ENCODE data around the gene TBX19. TPM values are rescaled to one million over a fixed set of nuclear protein-coding genes. Genes with fewer than 3 reads are reported as not detected.

TBX19 gene
- total and polyA plus RNA-seq, 4 donors, result 1.0 to 3.6 (median 1.7) TPM

GRCh38 chr1:168341483-168341975, 60.9 kb downstream of the TBX19 start:
- no peak overlapping the region for H3K9ac ChIP-seq (ENCODE audit: insufficient read depth in 1 of 2, low read length in 2 of 2)
- H3K36me3 ChIP-seq (ENCODE audit: control insufficient read depth in 4 of 4, insufficient read depth in 4 of 4, low read length in 4 of 4), result no peaks in the 10 kb centered on the region
- TF ChIP-seq CTCF (IDR thresholded peaks at IDR 0.05; ENCODE audit: control extremely low read depth, extremely low read depth), result no peak
- DNase-seq, result no peak
- H3K9me3 ChIP-seq (ENCODE audit: control insufficient read depth in 4 of 4, insufficient read depth in 3 of 4, low read length in 3 of 4), result no peaks in the 10 kb centered on the region
- peaks cover 0 to 7% (median 0%) of the 10 kb centered on the region in 5 donors for H3K4me1 ChIP-seq (ENCODE audit: control insufficient read depth in 5 of 5, insufficient read depth in 5 of 5, low read length in 5 of 5)
- H3K27me3 ChIP-seq (ENCODE audit: control insufficient read depth in 3 of 3, insufficient read depth in 3 of 3, low read length in 2 of 3), result no peaks in the 10 kb centered on the region
- ATAC-seq (ENCODE audit: insufficient read depth, low FRiP score), result no peak
- no peak overlapping the region for H3K27ac ChIP-seq (ENCODE audit: low read depth in 1 of 2, low read length in 1 of 2)
- WGBS, 2 donors, result 79 to 85% methylated on average over 3 of the region's 3 CpGs
- no peak overlapping the region for H3K4me3 ChIP-seq

- peak; percentile 91 for ATAC-seq (ENCODE audit: insufficient read depth, low FRiP score)
- H3K4me3 ChIP-seq, result no peak overlapping the region
Observed at GRCh38 chr1:168342572-168343280, 62.0 kb downstream of the TBX19 start.

GRCh38 chr1:168343566-168343965, 62.9 kb downstream of the TBX19 start:
- ATAC-seq (ENCODE audit: insufficient read depth, low FRiP score), result no peak
- no peak overlapping the region for H3K4me3 ChIP-seq
- peaks cover 0 to 7% (median 0%) of the 10 kb centered on the region in 5 donors for H3K4me1 ChIP-seq (ENCODE audit: control insufficient read depth in 5 of 5, insufficient read depth in 5 of 5, low read length in 5 of 5)
- H3K36me3 ChIP-seq (ENCODE audit: control insufficient read depth in 4 of 4, insufficient read depth in 4 of 4, low read length in 4 of 4), result no peaks in the 10 kb centered on the region
- 87 to 90% methylated on average over 6 of the region's 6 CpGs for WGBS, 2 donors
- no peaks in the 10 kb centered on the region for H3K9me3 ChIP-seq (ENCODE audit: control insufficient read depth in 4 of 4, insufficient read depth in 3 of 4, low read length in 3 of 4)
- no peak for DNase-seq
- TF ChIP-seq CTCF (IDR thresholded peaks at IDR 0.05; ENCODE audit: control extremely low read depth, extremely low read depth), result no peak
- H3K27me3 ChIP-seq (ENCODE audit: control insufficient read depth in 3 of 3, insufficient read depth in 3 of 3, low read length in 2 of 3), result no peaks in the 10 kb centered on the region
- H3K9ac ChIP-seq (ENCODE audit: insufficient read depth in 1 of 2, low read length in 2 of 2), result no peak overlapping the region
- H3K27ac ChIP-seq (ENCODE audit: low read depth in 1 of 2, low read length in 1 of 2), result no peak overlapping the region

More at GRCh38 chr1:168342572-168343280, 62.0 kb downstream of the TBX19 start:
- Histone ChIP-seq H3K9ac (ENCODE audit: insufficient read depth in 1 of 2, low read length in 2 of 2) (no peak overlapping the region), H3K9me3 (ENCODE audit: control insufficient read depth in 4 of 4, insufficient read depth in 3 of 4, low read length in 3 of 4) (no peaks in the 10 kb centered on the region), H3K27ac (ENCODE audit: low read depth in 1 of 2, low read length in 1 of 2) (no peak overlapping the region), H3K36me3 (ENCODE audit: control insufficient read depth in 4 of 4, insufficient read depth in 4 of 4, low read length in 4 of 4) (no peaks in the 10 kb centered on the region), H3K27me3 (ENCODE audit: control insufficient read depth in 3 of 3, insufficient read depth in 3 of 3, low read length in 2 of 3) (no peaks in the 10 kb centered on the region), H3K4me1 (ENCODE audit: control insufficient read depth in 5 of 5, insufficient read depth in 5 of 5, low read length in 5 of 5) (peaks cover 0 to 7% (median 0%) of the 10 kb centered on the region in 5 donors)
- peak; percentile 89 to 96 (median 90) for DNase-seq
- TF ChIP-seq CTCF (IDR thresholded peaks at IDR 0.05; ENCODE audit: control extremely low read depth, extremely low read depth), result peak; percentile 69
- WGBS, 2 donors, result 9 to 15% methylated on average over 21 of the region's 21 CpGs

Data from lung (tissue), 12 donors.